Measurements from ENCODE around the gene SEC16A. TPM values are rescaled to one million over a fixed set of nuclear protein-coding genes. Genes with fewer than 3 reads are reported as not detected.

Gene SEC16A
- total RNA-seq, 1 experiment from 2014 or later, result 56.4 TPM

DNA sequence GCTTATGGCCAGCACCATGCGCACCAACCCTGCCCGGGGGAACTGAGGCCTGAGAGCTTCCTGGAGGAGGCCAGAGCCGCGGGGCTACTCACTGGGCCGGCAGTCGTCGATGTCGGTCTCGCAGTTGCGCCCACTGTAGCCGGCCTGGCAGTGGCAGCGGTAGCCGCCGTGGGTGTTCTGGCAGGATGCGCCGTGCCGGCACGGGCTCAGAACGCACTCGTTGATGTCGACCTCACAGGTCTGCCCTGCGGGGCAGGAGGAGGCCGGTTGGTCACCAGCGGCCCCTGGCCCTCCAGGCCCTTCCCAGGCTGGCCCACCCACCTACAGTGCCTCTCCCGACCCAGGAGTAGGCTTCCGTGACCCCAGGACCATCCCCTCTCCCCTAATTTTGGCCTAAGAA is 27.7 kb upstream of the SEC16A start:
- Histone ChIP-seq H2BK5ac (ENCODE audit: insufficient read length, low read length) (no peak overlapping the region), H3K9me3 (ENCODE audit: control insufficient read depth, low read depth, low read length) (no peaks in the 10 kb centered on the region), H3K9ac (ENCODE audit: extremely low read depth, insufficient read length, low read length) (no peak overlapping the region), H3K23me2 (ENCODE audit: insufficient read length, low read depth, low read length, poor library complexity, severe bottlenecking) (no peaks in the 10 kb centered on the region), H3K79me1 (ENCODE audit: insufficient read depth, low read depth, low read length, poor library complexity, severe bottlenecking) (no peaks in the 10 kb centered on the region), H3K14ac (ENCODE audit: insufficient read depth, low read length) (no peak overlapping the region), H3K79me2 (ENCODE audit: insufficient read depth, low read length) (no peaks in the 10 kb centered on the region), H3K4me1 (ENCODE audit: insufficient read depth, low read length) (no peaks in the 10 kb centered on the region), H3K56ac (ENCODE audit: insufficient read length, low read depth, low read length) (no peak overlapping the region), H2BK120ac (ENCODE audit: low read depth, low read length, poor library complexity, severe bottlenecking) (no peak overlapping the region), H2BK15ac (ENCODE audit: low read depth, low read length) (no peak overlapping the region), H3K4me2 (ENCODE audit: insufficient read depth, insufficient read length, low read length) (no peak overlapping the region), H4K8ac (replicated peaks; ENCODE audit: insufficient read length, low read depth, low read length) (no peak overlapping the region), H4K20me1 (ENCODE audit: control insufficient read depth, insufficient read depth, insufficient read length) (peaks cover 3% of the 10 kb centered on the region), H2BK20ac (ENCODE audit: low read depth, low read length, poor library complexity, severe bottlenecking) (no peak overlapping the region), H3K27ac (ENCODE audit: insufficient read length, low read depth, low read length) (no peak overlapping the region), H3K18ac (ENCODE audit: insufficient read length, low read depth, low read length) (no peak overlapping the region), H2BK12ac (ENCODE audit: insufficient read length, low read depth, low read length) (no peak overlapping the region), H3K4ac (ENCODE audit: low read depth, low read length) (no peak overlapping the region), H3K27me3 (ENCODE audit: insufficient read depth, low read length) (no peaks in the 10 kb centered on the region), H4K5ac (ENCODE audit: insufficient read length, low read depth, low read length) (no peak overlapping the region), H4K91ac (ENCODE audit: insufficient read length, low read depth, low read length) (no peak overlapping the region), H2AK5ac (ENCODE audit: insufficient read length, low read length) (no peak overlapping the region), H2AFZ (ENCODE audit: low read length) (no peak overlapping the region), H3K23ac (ENCODE audit: insufficient read length, low read depth, low read length) (no peak overlapping the region), H3T11ph (ENCODE audit: low read length) (no peak overlapping the region)
- no peak overlapping the region; a peak in 1 of 7 replicates for H3K27ac Mint-ChIP-seq
- TF ChIP-seq, protein P1, sequence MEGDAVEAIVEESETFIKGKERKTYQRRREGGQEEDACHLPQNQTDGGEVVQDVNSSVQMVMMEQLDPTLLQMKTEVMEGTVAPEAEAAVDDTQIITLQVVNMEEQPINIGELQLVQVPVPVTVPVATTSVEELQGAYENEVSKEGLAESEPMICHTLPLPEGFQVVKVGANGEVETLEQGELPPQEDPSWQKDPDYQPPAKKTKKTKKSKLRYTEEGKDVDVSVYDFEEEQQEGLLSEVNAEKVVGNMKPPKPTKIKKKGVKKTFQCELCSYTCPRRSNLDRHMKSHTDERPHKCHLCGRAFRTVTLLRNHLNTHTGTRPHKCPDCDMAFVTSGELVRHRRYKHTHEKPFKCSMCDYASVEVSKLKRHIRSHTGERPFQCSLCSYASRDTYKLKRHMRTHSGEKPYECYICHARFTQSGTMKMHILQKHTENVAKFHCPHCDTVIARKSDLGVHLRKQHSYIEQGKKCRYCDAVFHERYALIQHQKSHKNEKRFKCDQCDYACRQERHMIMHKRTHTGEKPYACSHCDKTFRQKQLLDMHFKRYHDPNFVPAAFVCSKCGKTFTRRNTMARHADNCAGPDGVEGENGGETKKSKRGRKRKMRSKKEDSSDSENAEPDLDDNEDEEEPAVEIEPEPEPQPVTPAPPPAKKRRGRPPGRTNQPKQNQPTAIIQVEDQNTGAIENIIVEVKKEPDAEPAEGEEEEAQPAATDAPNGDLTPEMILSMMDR (conservative IDR thresholded peaks at IDR 0.05), result no peak
- H3K36me3 Mint-ChIP-seq (ENCODE audit: insufficient read depth in 1 of 3, low read depth in 3 of 3), result peaks cover 4 to 62% (median 59%) of the 10 kb centered on the region in 3 experiments; a peak in 6 of 7 replicates
- H3K9me3 Mint-ChIP-seq, result no peaks in the 10 kb centered on the region
- H3K4me3 Mint-ChIP-seq, result no peak overlapping the region
- no peaks in the 10 kb centered on the region for H3K27me3 Mint-ChIP-seq (ENCODE audit: low read depth)
- WGBS (ENCODE audit: extremely low coverage, insufficient read length, low lambda C conversion rate), result no CpG with 5 or more reads among the region's 26 CpGs
- no peak for DNase-seq
- no peaks in the 10 kb centered on the region for H3K4me1 Mint-ChIP-seq
